ENCODE data around the gene UBE4A. TPM values are rescaled to one million over a fixed set of nuclear protein-coding genes. Genes with fewer than 3 reads are reported as not detected.

Gene UBE4A
- total and polyA plus RNA-seq, 2 donors (not counting 1 experiment from before 2014, with no cell fraction given): 21.8 to 37.0 TPM

- Histone ChIP-seq H3K79me2 (ENCODE audit: control insufficient read depth, insufficient read depth, low read length) (no peaks in the 10 kb centered on the region), H3K36me3 (ENCODE audit: control insufficient read depth, insufficient read depth, low read length) (peaks cover 9% of the 10 kb centered on the region), H3K27ac (ENCODE audit: insufficient read depth, low read length) (no peak overlapping the region)
These were observed 21.2 kb downstream of the UBE4A start for GRCh38 chr11:118380571-118380970.

GRCh38 chr11:118382954-118383353 is 23.6 kb downstream of the UBE4A start:
- H3K9ac ChIP-seq (ENCODE audit: insufficient read depth, low read length): no peak overlapping the region
- H3K9me3 ChIP-seq (ENCODE audit: control insufficient read depth, insufficient read depth, low read depth, low read length): no peaks in the 10 kb centered on the region
- peaks cover 18% of the 10 kb centered on the region for H3K36me3 ChIP-seq (ENCODE audit: control insufficient read depth, insufficient read depth, low read length)
- no peaks in the 10 kb centered on the region for H4K20me1 ChIP-seq (ENCODE audit: control insufficient read depth, extremely low read depth, insufficient read depth, low read length)
- no peak for DNase-seq (ENCODE audit: low read depth in 2 of 2)
- no peak overlapping the region for H3K27ac ChIP-seq (ENCODE audit: insufficient read depth, low read length)
- no peaks in the 10 kb centered on the region for H3K79me2 ChIP-seq (ENCODE audit: control insufficient read depth, insufficient read depth, low read length)
- no peak overlapping the region for H3K4me2 ChIP-seq (ENCODE audit: extremely low read depth, insufficient read depth, low read length)
- no peaks in the 10 kb centered on the region for H3K4me1 ChIP-seq (ENCODE audit: control insufficient read depth, extremely low read depth, insufficient read depth, low read length)
- no peak overlapping the region for H2AFZ ChIP-seq (ENCODE audit: low read length)
- no peaks in the 10 kb centered on the region for H3K27me3 ChIP-seq (ENCODE audit: control insufficient read depth, insufficient read depth, low read length)
- H3K4me3 ChIP-seq (replicated peaks in 1 of 4; ENCODE audit: control extremely low read depth in 1 of 4, insufficient read depth in 1 of 4, low read depth in 3 of 4, low read length in 4 of 4): no peak overlapping the region
- TF ChIP-seq, protein P1, sequence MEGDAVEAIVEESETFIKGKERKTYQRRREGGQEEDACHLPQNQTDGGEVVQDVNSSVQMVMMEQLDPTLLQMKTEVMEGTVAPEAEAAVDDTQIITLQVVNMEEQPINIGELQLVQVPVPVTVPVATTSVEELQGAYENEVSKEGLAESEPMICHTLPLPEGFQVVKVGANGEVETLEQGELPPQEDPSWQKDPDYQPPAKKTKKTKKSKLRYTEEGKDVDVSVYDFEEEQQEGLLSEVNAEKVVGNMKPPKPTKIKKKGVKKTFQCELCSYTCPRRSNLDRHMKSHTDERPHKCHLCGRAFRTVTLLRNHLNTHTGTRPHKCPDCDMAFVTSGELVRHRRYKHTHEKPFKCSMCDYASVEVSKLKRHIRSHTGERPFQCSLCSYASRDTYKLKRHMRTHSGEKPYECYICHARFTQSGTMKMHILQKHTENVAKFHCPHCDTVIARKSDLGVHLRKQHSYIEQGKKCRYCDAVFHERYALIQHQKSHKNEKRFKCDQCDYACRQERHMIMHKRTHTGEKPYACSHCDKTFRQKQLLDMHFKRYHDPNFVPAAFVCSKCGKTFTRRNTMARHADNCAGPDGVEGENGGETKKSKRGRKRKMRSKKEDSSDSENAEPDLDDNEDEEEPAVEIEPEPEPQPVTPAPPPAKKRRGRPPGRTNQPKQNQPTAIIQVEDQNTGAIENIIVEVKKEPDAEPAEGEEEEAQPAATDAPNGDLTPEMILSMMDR (conservative IDR thresholded peaks at IDR 0.05 in 1 of 2, IDR thresholded peaks at IDR 0.05 in 1 of 2; ENCODE audit: low read depth in 1 of 2, low read length in 2 of 2): no peak
- no peak for TF ChIP-seq EZH2 (IDR thresholded peaks at IDR 0.05; ENCODE audit: low read length, missing control alignments)

More at GRCh38 chr11:118380571-118380970, 21.2 kb downstream of the UBE4A start:
- Histone ChIP-seq H4K20me1 (ENCODE audit: control insufficient read depth, extremely low read depth, insufficient read depth, low read length) (no peaks in the 10 kb centered on the region), H3K4me1 (ENCODE audit: control insufficient read depth, extremely low read depth, insufficient read depth, low read length) (no peaks in the 10 kb centered on the region), H2AFZ (ENCODE audit: low read length) (no peak overlapping the region), H3K9ac (ENCODE audit: insufficient read depth, low read length) (no peak overlapping the region), H3K4me3 (replicated peaks in 1 of 4; ENCODE audit: control extremely low read depth in 1 of 4, insufficient read depth in 1 of 4, low read depth in 3 of 4, low read length in 4 of 4) (no peak overlapping the region), H3K4me2 (ENCODE audit: extremely low read depth, insufficient read depth, low read length) (no peak overlapping the region), H3K9me3 (ENCODE audit: control insufficient read depth, insufficient read depth, low read depth, low read length) (no peaks in the 10 kb centered on the region), H3K27me3 (ENCODE audit: control insufficient read depth, insufficient read depth, low read length) (no peaks in the 10 kb centered on the region)
- TF ChIP-seq, protein P1 (conservative IDR thresholded peaks at IDR 0.05 in 1 of 2, IDR thresholded peaks at IDR 0.05 in 1 of 2; ENCODE audit: low read depth in 1 of 2, low read length in 2 of 2): no peak
- TF ChIP-seq EZH2 (IDR thresholded peaks at IDR 0.05; ENCODE audit: low read length, missing control alignments): no peak
- DNase-seq (ENCODE audit: low read depth in 2 of 2): no peak

- H3K4me1 ChIP-seq (ENCODE audit: control insufficient read depth, extremely low read depth, insufficient read depth, low read length): no peaks in the 10 kb centered on the region
- H3K27me3 ChIP-seq (ENCODE audit: control insufficient read depth, insufficient read depth, low read length): no peaks in the 10 kb centered on the region
- no peak overlapping the region for H2AFZ ChIP-seq (ENCODE audit: low read length)
- no peaks in the 10 kb centered on the region for H4K20me1 ChIP-seq (ENCODE audit: control insufficient read depth, extremely low read depth, insufficient read depth, low read length)
- H3K36me3 ChIP-seq (ENCODE audit: control insufficient read depth, insufficient read depth, low read length): peaks cover 18% of the 10 kb centered on the region
- TF ChIP-seq EZH2 (IDR thresholded peaks at IDR 0.05; ENCODE audit: low read length, missing control alignments): no peak
- TF ChIP-seq, protein P1 (conservative IDR thresholded peaks at IDR 0.05 in 1 of 2, IDR thresholded peaks at IDR 0.05 in 1 of 2; ENCODE audit: low read depth in 1 of 2, low read length in 2 of 2): no peak
- DNase-seq (ENCODE audit: low read depth in 2 of 2): no peak
- H3K9ac ChIP-seq (ENCODE audit: insufficient read depth, low read length): no peak overlapping the region
- no peak overlapping the region for H3K4me3 ChIP-seq (replicated peaks in 1 of 4; ENCODE audit: control extremely low read depth in 1 of 4, insufficient read depth in 1 of 4, low read depth in 3 of 4, low read length in 4 of 4)
- no peak overlapping the region for H3K27ac ChIP-seq (ENCODE audit: insufficient read depth, low read length)
- H3K79me2 ChIP-seq (ENCODE audit: control insufficient read depth, insufficient read depth, low read length): no peaks in the 10 kb centered on the region
- H3K9me3 ChIP-seq (ENCODE audit: control insufficient read depth, insufficient read depth, low read depth, low read length): no peaks in the 10 kb centered on the region
- H3K4me2 ChIP-seq (ENCODE audit: extremely low read depth, insufficient read depth, low read length): no peak overlapping the region
These were observed 24.3 kb downstream of the UBE4A start for GRCh38 chr11:118383657-118384056.

Measured in fibroblast of lung (primary cell).